Measurements from ENCODE around the gene KIF6.

DNA sequence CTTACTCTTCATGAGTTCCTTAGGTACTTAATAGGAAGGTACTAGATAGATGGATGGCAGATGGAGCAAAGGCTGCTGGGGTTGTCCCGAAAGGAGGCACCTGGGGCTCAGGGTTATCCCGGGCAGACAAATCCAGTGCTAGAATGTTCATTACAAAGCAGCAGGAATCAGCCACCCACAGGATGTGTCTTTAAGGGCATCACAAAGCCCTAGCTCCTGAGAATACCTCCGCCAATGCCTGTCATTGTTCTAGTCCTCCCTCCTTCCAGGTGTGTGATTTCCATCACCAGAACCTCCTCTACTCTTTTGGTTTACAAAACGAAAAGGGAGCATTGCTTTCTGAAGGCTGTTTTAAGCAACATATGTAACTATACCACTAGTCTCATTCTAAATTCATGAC lies 138.1 kb downstream of the KIF6 start:
- no peak for TF ChIP-seq CTCF (IDR thresholded peaks at IDR 0.05 in 4 of 5, conservative IDR thresholded peaks at IDR 0.05 in 1 of 5)
- TF ChIP-seq POLR2A (IDR thresholded peaks at IDR 0.05): no peak

Data from gastrocnemius medialis (tissue), 4 donors.